ENCODE results near the gene RBMS3.
A peak's percentile ranks its signal among the peaks of the same experiment; 100 is the strongest.
"Not testable (repeated sequence)": the region's sequence is repeated elsewhere in the genome, so short reads cannot be mapped to it uniquely, and the experiment has no call there.

Gene RBMS3

GRCh38 chr3:29339016-29339833, 58.4 kb downstream of the RBMS3 start:
- peak; percentile 9 for DNase-seq (ENCODE audit: low read depth)

- DNase-seq (ENCODE audit: low read depth), result no peak
These were observed 63.3 kb downstream of the RBMS3 start for GRCh38 chr3:29344154-29344553.

GRCh38 chr3:29344935-29345334, 64.1 kb downstream of the RBMS3 start:
- no peak for DNase-seq (ENCODE audit: low read depth)

- no peak for DNase-seq (ENCODE audit: low read depth)
These were observed 64.8 kb downstream of the RBMS3 start for GRCh38 chr3:29345516-29346300.

GRCh38 chr3:29346828-29347227, 66.0 kb downstream of the RBMS3 start:
- peak; percentile 57 for DNase-seq (ENCODE audit: low read depth)

- no peak for DNase-seq (ENCODE audit: low read depth)
These were observed 66.5 kb downstream of the RBMS3 start for GRCh38 chr3:29347412-29347811.

GRCh38 chr3:29348316-29348715, 67.4 kb downstream of the RBMS3 start:
- peak; percentile 11 for DNase-seq (ENCODE audit: low read depth)

GRCh38 chr3:29349049-29349448, 68.2 kb downstream of the RBMS3 start:
- no peak for DNase-seq (ENCODE audit: low read depth)

- peak; percentile 24 for DNase-seq (ENCODE audit: low read depth)
These were observed 72.9 kb downstream of the RBMS3 start for GRCh38 chr3:29353807-29354206.

GRCh38 chr3:29354894-29355293, 74.0 kb downstream of the RBMS3 start:
- DNase-seq (ENCODE audit: low read depth), result no peak

- no peak for DNase-seq (ENCODE audit: low read depth)
These were observed 75.2 kb downstream of the RBMS3 start for GRCh38 chr3:29356062-29356461.

GRCh38 chr3:29360289-29360688, 79.4 kb downstream of the RBMS3 start:
- DNase-seq (ENCODE audit: low read depth), result not testable (repeated sequence)

GRCh38 chr3:29363110-29363509, 82.2 kb downstream of the RBMS3 start:
- peak; percentile 35 for DNase-seq (ENCODE audit: low read depth)

GRCh38 chr3:29370021-29370420, 89.2 kb downstream of the RBMS3 start:
- DNase-seq (ENCODE audit: low read depth), result no peak

- DNase-seq (ENCODE audit: low read depth), result no peak
These were observed 89.9 kb downstream of the RBMS3 start for GRCh38 chr3:29370476-29371420.

GRCh38 chr3:29373131-29373680, 92.3 kb downstream of the RBMS3 start:
- DNase-seq (ENCODE audit: low read depth), result peak; percentile 71

- DNase-seq (ENCODE audit: low read depth), result no peak
These were observed 93.4 kb downstream of the RBMS3 start for GRCh38 chr3:29374226-29374625.

GRCh38 chr3:29379097-29379496, 98.2 kb downstream of the RBMS3 start:
- DNase-seq (ENCODE audit: low read depth), result no peak

- peak; percentile 80 for DNase-seq (ENCODE audit: low read depth)
These were observed 100.7 kb downstream of the RBMS3 start for GRCh38 chr3:29381595-29381994.

- peak; percentile 81 for DNase-seq (ENCODE audit: low read depth)
These were observed 101.5 kb downstream of the RBMS3 start for GRCh38 chr3:29382409-29382808.

- no peak for DNase-seq (ENCODE audit: low read depth)
These were observed 102.0 kb downstream of the RBMS3 start for GRCh38 chr3:29382845-29383244.

- peak; percentile 76 for DNase-seq (ENCODE audit: low read depth)
These were observed 103.8 kb downstream of the RBMS3 start for GRCh38 chr3:29384640-29385039.
